H9 (cell line): ENCODE data around the gene FAM81B. TPM values are rescaled to one million over a fixed set of nuclear protein-coding genes. Genes with fewer than 3 reads are reported as not detected.

Experiments used
- DNase-seq: peaks from one replicate; pipeline ENCODE4 v3.0.0-alpha.2; 2017
- H2AFZ ChIP-seq: one replicate; pipeline ENCODE4 v1.6.1; 2013; ENCODE audit warnings: mild to moderate bottlenecking, low read length, control low read depth, moderate library complexity
- H2AK5ac ChIP-seq: 2 replicates; pipeline ENCODE4 v1.6.1; 2013; ENCODE audit warnings: low read length, control low read depth, mixed read lengths; ENCODE audit not compliant: insufficient read length
- H2BK120ac ChIP-seq: one replicate; pipeline ENCODE4 v1.6.1; 2013; ENCODE audit warnings: low read depth, mild to moderate bottlenecking, low read length, control low read depth, inconsistent platforms; ENCODE audit not compliant: poor library complexity, severe bottlenecking
- H2BK12ac ChIP-seq: 2 replicates; pipeline ENCODE4 v1.6.1; 2013; ENCODE audit warnings: low read length, control low read depth, mixed read lengths, low read depth; ENCODE audit not compliant: insufficient read length
- H2BK15ac ChIP-seq: 2 replicates; pipeline ENCODE4 v1.6.1; 2013; ENCODE audit warnings: low read depth, low read length, control low read depth
- H2BK20ac ChIP-seq: one replicate; pipeline ENCODE4 v1.6.1; 2013; ENCODE audit warnings: low read depth, mild to moderate bottlenecking, low read length, control low read depth, inconsistent platforms; ENCODE audit not compliant: poor library complexity, severe bottlenecking
- H2BK5ac ChIP-seq: 2 replicates; pipeline ENCODE4 v1.6.1; 2013; ENCODE audit warnings: low read length, control low read depth, mixed read lengths; ENCODE audit not compliant: insufficient read length
- H3K14ac ChIP-seq: 2 replicates; pipeline ENCODE4 v1.6.1; 2013; ENCODE audit warnings: low read length, control low read depth; ENCODE audit not compliant: insufficient read depth
- H3K18ac ChIP-seq: 2 replicates; pipeline ENCODE4 v1.6.1; 2013; ENCODE audit warnings: low read depth, mild to moderate bottlenecking, mixed read lengths, low read length, control low read depth; ENCODE audit not compliant: insufficient read length
- H3K23ac ChIP-seq: 2 replicates; pipeline ENCODE4 v1.6.1; 2013; ENCODE audit warnings: low read length, control low read depth, mixed read lengths, low read depth; ENCODE audit not compliant: insufficient read length
- H3K23me2 ChIP-seq: 2 replicates; pipeline ENCODE4 v1.6.1; 2013; ENCODE audit warnings: low read depth, mild to moderate bottlenecking, mixed read lengths, low read length, control low read depth; ENCODE audit not compliant: insufficient read length, poor library complexity, severe bottlenecking
- H3K27ac ChIP-seq: 2 replicates; pipeline ENCODE4 v1.5.1; 2013; ENCODE audit warnings: low read length, control low read depth, mixed read lengths, low read depth; ENCODE audit not compliant: insufficient read length
- H3K27me3 ChIP-seq: 2 replicates; pipeline ENCODE4 v1.6.1; 2013; ENCODE audit warnings: low read length, control low read depth, inconsistent platforms; ENCODE audit not compliant: insufficient read depth
- H3K4ac ChIP-seq: 2 replicates; pipeline ENCODE4 v1.6.1; 2013; ENCODE audit warnings: low read depth, mild to moderate bottlenecking, control low read depth, inconsistent platforms, low read length, moderate library complexity
- H3K4me1 ChIP-seq: 2 replicates; pipeline ENCODE4 v1.6.1; 2013; ENCODE audit warnings: low read length, control low read depth, inconsistent platforms; ENCODE audit not compliant: insufficient read depth
- H3K4me2 ChIP-seq: 2 replicates; pipeline ENCODE4 v1.6.1; 2013; ENCODE audit warnings: low read length, control low read depth, mixed read lengths; ENCODE audit not compliant: insufficient read length, insufficient read depth
- H3K56ac ChIP-seq: 2 replicates; pipeline ENCODE4 v1.6.1; 2013; ENCODE audit warnings: low read depth, mild to moderate bottlenecking, mixed read lengths, low read length, control low read depth; ENCODE audit not compliant: insufficient read length
- H3K79me1 ChIP-seq: 2 replicates; pipeline ENCODE4 v1.6.1; 2013; ENCODE audit warnings: low read depth, mild to moderate bottlenecking, moderate library complexity, low read length, control low read depth, inconsistent platforms; ENCODE audit not compliant: insufficient read depth, poor library complexity, severe bottlenecking
- H3K79me2 ChIP-seq: 2 replicates; pipeline ENCODE4 v1.6.1; 2013; ENCODE audit warnings: low read length, control low read depth, inconsistent platforms; ENCODE audit not compliant: insufficient read depth
- H3K9ac ChIP-seq: 2 replicates; pipeline ENCODE4 v1.6.1; 2013; ENCODE audit warnings: low read length, control low read depth, mixed read lengths; ENCODE audit not compliant: insufficient read length; ENCODE audit errors: extremely low read depth
- H3K9me3 ChIP-seq: one replicate; pipeline ENCODE4 v1.6.1; 2013; ENCODE audit warnings: low read depth, low read length, inconsistent platforms; ENCODE audit not compliant: control insufficient read depth
- H3T11ph ChIP-seq: one replicate; pipeline ENCODE4 v1.6.1; 2013; ENCODE audit warnings: mild to moderate bottlenecking, low read length, control low read depth, inconsistent platforms
- H4K20me1 ChIP-seq: one replicate; pipeline ENCODE4 v1.6.1; 2013; ENCODE audit not compliant: control insufficient read depth, insufficient read length, insufficient read depth
- H4K5ac ChIP-seq: 2 replicates; pipeline ENCODE4 v1.6.1; 2013; ENCODE audit warnings: low read depth, mild to moderate bottlenecking, mixed read lengths, low read length, control low read depth; ENCODE audit not compliant: insufficient read length
- H4K8ac ChIP-seq: replicated peaks from 2 replicates; pipeline ENCODE4 v1.6.1; 2013; ENCODE audit warnings: low read length, control low read depth, mixed read lengths, low read depth; ENCODE audit not compliant: insufficient read length
- H4K91ac ChIP-seq: 2 replicates; pipeline ENCODE4 v1.6.1; 2013; ENCODE audit warnings: low read depth, mild to moderate bottlenecking, moderate library complexity, mixed read lengths, low read length, control low read depth; ENCODE audit not compliant: insufficient read length
- H3K27ac Mint-ChIP-seq, 3 experiments: 2 replicates in 2 of 3; 3 replicates in 1 of 3; pipeline ENCODE4 v1.8.0; 2020 to 2021; ENCODE audit warnings: mixed read lengths in 3 of 3, mild to moderate bottlenecking in 1 of 3, moderate library complexity in 1 of 3
- H3K27me3 Mint-ChIP-seq: 2 replicates; pipeline ENCODE4 v1.8.0; 2021; ENCODE audit warnings: low read depth, mild to moderate bottlenecking, moderate library complexity, mixed read lengths
- H3K36me3 Mint-ChIP-seq, 3 experiments: 2 replicates in 2 of 3; 3 replicates in 1 of 3; pipeline ENCODE4 v1.8.0; 2020 to 2021; ENCODE audit warnings: low read depth in 3 of 3, mixed read lengths in 3 of 3; ENCODE audit not compliant: insufficient read depth in 1 of 3
- H3K4me1 Mint-ChIP-seq, 2 experiments: 2 replicates each; pipeline ENCODE4 v1.8.0; 2020; ENCODE audit warnings: mixed read lengths in 2 of 2
- H3K4me3 Mint-ChIP-seq, 2 experiments: 2 replicates in 1 of 2; 3 replicates in 1 of 2; pipeline ENCODE4 v1.8.0; 2020 to 2021; ENCODE audit warnings: mild to moderate bottlenecking in 2 of 2, mixed read lengths in 2 of 2, moderate library complexity in 1 of 2
- H3K9me3 Mint-ChIP-seq, 2 experiments: 2 replicates in 1 of 2; 3 replicates in 1 of 2; pipeline ENCODE4 v1.8.0; 2020; ENCODE audit warnings: mild to moderate bottlenecking in 2 of 2, mixed read lengths in 2 of 2, moderate library complexity in 1 of 2
- WGBS: extraction: QIAGEN DNeasy Blood & Tissue Kit; methylation state at CpG from one replicate; pipeline ENCODE4 v1.1.7; 2013; ENCODE audit warnings: missing lambda C conversion rate, low lambda C conversion rate, mixed read lengths; ENCODE audit not compliant: insufficient read length; ENCODE audit errors: extremely low coverage; 5-methylcytosine and 5-hydroxymethylcytosine counted together
- total RNA-seq: library from RNA; stranded (reverse); gene quantifications from 2 replicates; pipeline ENCODE4 v1.2.1, GENCODE V29; 2021
- TF ChIP-seq, protein P1 (sequence below): fragments of 200-600 bp; sonication (generic); conservative IDR thresholded peaks from 3 replicates; pipeline ENCODE4 v1.8.0; 2021; ENCODE audit warnings: antibody characterized with exemption, mild to moderate bottlenecking

Gene FAM81B
- total RNA-seq, 1 experiment from 2014 or later = not detected

GRCh38 chr5:95379133-95379532 lies 12.0 kb upstream of the FAM81B start:
- Histone ChIP-seq H3K9me3 (peaks cover 9% of the 10 kb centered on the region), H2BK5ac (no peak overlapping the region), H3K27ac (no peak overlapping the region), H4K91ac (no peak overlapping the region), H2AK5ac (no peak overlapping the region), H2BK15ac (no peak overlapping the region), H2BK20ac (no peak overlapping the region), H3K4ac (no peak overlapping the region), H3K79me1 (no peaks in the 10 kb centered on the region), H3K4me2 (no peak overlapping the region), H3K18ac (no peak overlapping the region), H2BK12ac (no peak overlapping the region), H3K79me2 (no peaks in the 10 kb centered on the region), H3T11ph (no peak overlapping the region), H2BK120ac (no peak overlapping the region), H3K23ac (no peak overlapping the region), H3K4me1 (no peaks in the 10 kb centered on the region), H3K23me2 (no peaks in the 10 kb centered on the region), H4K5ac (no peak overlapping the region), H3K27me3 (no peaks in the 10 kb centered on the region), H4K8ac (no peak overlapping the region), H2AFZ (no peak overlapping the region), H3K9ac (no peak overlapping the region), H3K56ac (no peak overlapping the region), H4K20me1 (no peaks in the 10 kb centered on the region), H3K14ac (no peak overlapping the region)
- Mint-ChIP-seq H3K4me3 (no peak overlapping the region), H3K36me3 (peaks cover 12 to 19% (median 15%) of the 10 kb centered on the region in 3 experiments), H3K4me1 (peaks cover 0 to 4% of the 10 kb centered on the region in 2 experiments; a peak in 1 of 4 replicates), H3K9me3 (peaks cover 15 to 18% of the 10 kb centered on the region in 2 experiments), H3K27ac (no peak overlapping the region), H3K27me3 (no peaks in the 10 kb centered on the region)
- WGBS = no CpG with 5 or more reads among the region's 2 CpGs
- TF ChIP-seq, protein P1, sequence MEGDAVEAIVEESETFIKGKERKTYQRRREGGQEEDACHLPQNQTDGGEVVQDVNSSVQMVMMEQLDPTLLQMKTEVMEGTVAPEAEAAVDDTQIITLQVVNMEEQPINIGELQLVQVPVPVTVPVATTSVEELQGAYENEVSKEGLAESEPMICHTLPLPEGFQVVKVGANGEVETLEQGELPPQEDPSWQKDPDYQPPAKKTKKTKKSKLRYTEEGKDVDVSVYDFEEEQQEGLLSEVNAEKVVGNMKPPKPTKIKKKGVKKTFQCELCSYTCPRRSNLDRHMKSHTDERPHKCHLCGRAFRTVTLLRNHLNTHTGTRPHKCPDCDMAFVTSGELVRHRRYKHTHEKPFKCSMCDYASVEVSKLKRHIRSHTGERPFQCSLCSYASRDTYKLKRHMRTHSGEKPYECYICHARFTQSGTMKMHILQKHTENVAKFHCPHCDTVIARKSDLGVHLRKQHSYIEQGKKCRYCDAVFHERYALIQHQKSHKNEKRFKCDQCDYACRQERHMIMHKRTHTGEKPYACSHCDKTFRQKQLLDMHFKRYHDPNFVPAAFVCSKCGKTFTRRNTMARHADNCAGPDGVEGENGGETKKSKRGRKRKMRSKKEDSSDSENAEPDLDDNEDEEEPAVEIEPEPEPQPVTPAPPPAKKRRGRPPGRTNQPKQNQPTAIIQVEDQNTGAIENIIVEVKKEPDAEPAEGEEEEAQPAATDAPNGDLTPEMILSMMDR = no peak
- no peak for DNase-seq
